Keratinocyte (primary cell): ENCODE measurements around the gene TIAM1.

ENCODE experiments used
- EZH2 ChIP-seq: IDR thresholded peaks from one replicate; pipeline ENCODE4 v1.6.1; 2012; ENCODE audit warnings: inconsistent platforms, mild to moderate bottlenecking, low read length, moderate library complexity
- TF ChIP-seq, protein P1 (sequence below), 3 experiments: IDR thresholded peaks in 1 of 3; conservative IDR thresholded peaks in 1 of 3; optimal IDR thresholded peaks in 1 of 3; 2 replicates in 2 of 3; 3 replicates in 1 of 3; pipeline versions ENCODE3 to v1.5.1; 2011; ENCODE audit warnings: low read length in 3 of 3, mild to moderate bottlenecking in 3 of 3, moderate library complexity in 2 of 3, control low read depth in 1 of 3, inconsistent platforms in 1 of 3; ENCODE audit not compliant: insufficient read depth in 2 of 3; ENCODE audit errors: extremely low read depth in 1 of 3

DNA sequence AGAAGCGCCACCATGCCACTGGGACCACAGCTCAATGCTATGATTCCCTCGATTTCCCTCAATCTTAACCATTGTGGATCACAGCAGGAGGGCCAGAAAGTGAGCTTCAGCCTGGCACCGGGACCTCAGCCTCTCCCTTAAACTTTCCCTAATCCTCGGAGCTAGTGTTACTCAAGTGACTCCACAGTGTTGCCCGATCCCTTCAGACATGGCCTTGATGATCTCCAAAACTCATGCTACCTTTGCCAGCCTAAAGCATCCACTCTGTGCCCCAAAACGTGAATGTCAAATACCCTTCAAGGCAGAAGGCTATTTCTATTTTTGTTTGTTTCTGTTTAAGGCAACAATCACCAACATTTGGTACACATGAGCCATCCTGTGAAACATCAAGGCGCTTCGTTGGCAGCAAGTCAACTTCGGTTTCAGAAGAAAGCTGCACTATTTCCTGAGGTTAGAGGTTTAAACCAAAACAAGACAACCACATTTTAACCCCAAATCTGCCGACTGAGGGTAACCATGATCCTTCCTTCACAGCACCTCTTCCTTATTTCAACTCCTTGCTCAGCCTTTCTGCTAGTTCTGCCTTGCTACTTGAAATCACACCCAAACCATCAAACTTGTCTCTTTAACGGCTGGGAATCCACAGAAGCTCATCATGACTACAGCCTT, 211.4 kb downstream of the TIAM1 start:
- TF ChIP-seq EZH2, result no peak
- TF ChIP-seq, protein P1, sequence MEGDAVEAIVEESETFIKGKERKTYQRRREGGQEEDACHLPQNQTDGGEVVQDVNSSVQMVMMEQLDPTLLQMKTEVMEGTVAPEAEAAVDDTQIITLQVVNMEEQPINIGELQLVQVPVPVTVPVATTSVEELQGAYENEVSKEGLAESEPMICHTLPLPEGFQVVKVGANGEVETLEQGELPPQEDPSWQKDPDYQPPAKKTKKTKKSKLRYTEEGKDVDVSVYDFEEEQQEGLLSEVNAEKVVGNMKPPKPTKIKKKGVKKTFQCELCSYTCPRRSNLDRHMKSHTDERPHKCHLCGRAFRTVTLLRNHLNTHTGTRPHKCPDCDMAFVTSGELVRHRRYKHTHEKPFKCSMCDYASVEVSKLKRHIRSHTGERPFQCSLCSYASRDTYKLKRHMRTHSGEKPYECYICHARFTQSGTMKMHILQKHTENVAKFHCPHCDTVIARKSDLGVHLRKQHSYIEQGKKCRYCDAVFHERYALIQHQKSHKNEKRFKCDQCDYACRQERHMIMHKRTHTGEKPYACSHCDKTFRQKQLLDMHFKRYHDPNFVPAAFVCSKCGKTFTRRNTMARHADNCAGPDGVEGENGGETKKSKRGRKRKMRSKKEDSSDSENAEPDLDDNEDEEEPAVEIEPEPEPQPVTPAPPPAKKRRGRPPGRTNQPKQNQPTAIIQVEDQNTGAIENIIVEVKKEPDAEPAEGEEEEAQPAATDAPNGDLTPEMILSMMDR (optimal IDR thresholded peaks at IDR 0.05 in 1 of 3, IDR thresholded peaks at IDR 0.05 in 1 of 3, conservative IDR thresholded peaks at IDR 0.05 in 1 of 3; ENCODE audit: extremely low read depth in 1 of 3, insufficient read depth in 2 of 3, low read length in 3 of 3), result no peak
